HEK293 (cell line): Measurements from ENCODE around the gene RSPH1.

Source experiments
- CTCF ChIA-PET: fragments of 350-600 bp; formaldehyde crosslinking; extraction: SDS; loops from one replicate; lab custom pipeline; 2021; ENCODE audit warnings: antibody characterized with exemption; lab: Yijun Ruan, JAX
- POLR2A ChIA-PET: fragments of 300-600 bp; formaldehyde crosslinking; extraction: SDS; loops from one replicate; lab custom pipeline; 2020; ENCODE audit warnings: antibody characterized with exemption, inconsistent platforms; lab: Yijun Ruan, JAX
- H3K27ac ChIP-seq: fragments of 200-500 bp; sonication (Bioruptor generic); 2 replicates; pipeline ENCODE4 v1.5.1; 2014; ENCODE audit warnings: low read depth, low read length, control low read depth, inconsistent platforms; ENCODE audit errors: extremely low read depth
- H3K36me3 ChIP-seq, 2 experiments: fragments of 200-500 bp in 1 of 2; sonication (Bioruptor generic) in 1 of 2; 1 replicate in 1 of 2; 2 replicates in 1 of 2; pipeline ENCODE4 v1.5.1; 2014 to 2017; ENCODE audit warnings: inconsistent platforms in 2 of 2, low read length in 2 of 2; ENCODE audit not compliant: control insufficient read depth in 2 of 2, insufficient read depth in 1 of 2
- H3K4me1 ChIP-seq: fragments of 200-500 bp; sonication (Bioruptor generic); 2 replicates; pipeline ENCODE4 v1.5.1; 2014; ENCODE audit warnings: mild to moderate bottlenecking, low read length, inconsistent platforms; ENCODE audit not compliant: control insufficient read depth, insufficient read depth
- H3K4me3 ChIP-seq: 2 replicates; pipeline ENCODE4 v1.5.1; 2011; ENCODE audit warnings: low read depth, mild to moderate bottlenecking, control low read depth, low read length, moderate library complexity
- H3K9me3 ChIP-seq: fragments of 200-500 bp; sonication (Bioruptor generic); 2 replicates; pipeline ENCODE4 v1.5.1; 2014; ENCODE audit warnings: low read depth, low read length, inconsistent platforms; ENCODE audit not compliant: control insufficient read depth, insufficient read depth
- BCL11B ChIP-seq: fragments of 450-650 bp; formaldehyde crosslinking; IDR thresholded peaks from 2 replicates; pipeline ENCODE4 v1.5.1; 2016; ENCODE audit warnings: low read depth, missing biosample characterization, missing genetic modification characterization
- IKZF3 ChIP-seq: fragments of 450-650 bp; IDR thresholded peaks from 2 replicates; pipeline ENCODE4 v1.5.0; 2018; ENCODE audit warnings: missing biosample characterization, mild to moderate bottlenecking, missing genetic modification characterization, moderate library complexity
- KLF1 ChIP-seq: fragments of 450-650 bp; formaldehyde crosslinking; IDR thresholded peaks from 2 replicates; pipeline ENCODE4 v1.5.1; 2016; ENCODE audit warnings: missing biosample characterization, missing genetic modification characterization
- MZF1 ChIP-seq: fragments of 450-650 bp; formaldehyde crosslinking; IDR thresholded peaks from 2 replicates; pipeline ENCODE4 v1.5.1; 2017; ENCODE audit warnings: missing biosample characterization, missing genetic modification characterization, borderline replicate concordance
- SP3 ChIP-seq: fragments of 450-650 bp; formaldehyde crosslinking; IDR thresholded peaks from 2 replicates; pipeline ENCODE4 v1.5.1; 2016; ENCODE audit warnings: missing biosample characterization, missing genetic modification characterization
- ZBTB10 ChIP-seq: fragments of 450-650 bp; formaldehyde crosslinking; IDR thresholded peaks from 2 replicates; pipeline ENCODE4 v1.5.1; 2016; ENCODE audit warnings: missing biosample characterization, missing genetic modification characterization
- ZFHX2 ChIP-seq: fragments of 450-650 bp; formaldehyde crosslinking; conservative IDR thresholded peaks from 2 replicates; pipeline ENCODE4 v1.5.1; 2016; ENCODE audit warnings: missing biosample characterization, missing genetic modification characterization
- ZNF114 ChIP-seq: fragments of 450-650 bp; formaldehyde crosslinking; IDR thresholded peaks from 2 replicates; pipeline ENCODE4 v1.5.0; 2017; ENCODE audit warnings: missing biosample characterization, missing genetic modification characterization
- ZNF174 ChIP-seq: fragments of 450-650 bp; formaldehyde crosslinking; IDR thresholded peaks from 2 replicates; pipeline ENCODE4 v1.5.0; 2017; ENCODE audit warnings: missing biosample characterization, mild to moderate bottlenecking, missing genetic modification characterization
- ZNF202 ChIP-seq: fragments of 450-650 bp; formaldehyde crosslinking; IDR thresholded peaks from 2 replicates; pipeline ENCODE4 v1.5.1; 2016; ENCODE audit warnings: missing biosample characterization, missing genetic modification characterization, borderline replicate concordance
- ZNF223 ChIP-seq: fragments of 450-650 bp; formaldehyde crosslinking; IDR thresholded peaks from 2 replicates; pipeline ENCODE4 v1.5.1; 2016; ENCODE audit warnings: missing biosample characterization, missing genetic modification characterization
- ZNF280D ChIP-seq: fragments of 450-650 bp; formaldehyde crosslinking; IDR thresholded peaks from 2 replicates; pipeline ENCODE4 v1.5.1; 2016; ENCODE audit warnings: missing biosample characterization, missing genetic modification characterization
- ZNF518A ChIP-seq: fragments of 450-650 bp; formaldehyde crosslinking; conservative IDR thresholded peaks from 2 replicates; pipeline ENCODE4 v1.5.1; 2016; ENCODE audit warnings: low read depth, missing biosample characterization, missing genetic modification characterization
- ZNF677 ChIP-seq: fragments of 450-650 bp; IDR thresholded peaks from 2 replicates; pipeline ENCODE4 v1.5.0; 2018; ENCODE audit warnings: missing biosample characterization, mild to moderate bottlenecking, missing genetic modification characterization, moderate library complexity
- ZNF747 ChIP-seq: fragments of 450-650 bp; formaldehyde crosslinking; IDR thresholded peaks from 2 replicates; pipeline ENCODE4 v1.5.1; 2016; ENCODE audit warnings: missing biosample characterization, missing genetic modification characterization

The RSPH1 gene

GRCh38 chr21:42523941-42524340, 27.9 kb upstream of the RSPH1 start:
- TF ChIP-seq IKZF3 (tag by site-specific recombination) (no peak), ZFHX2 (tag by site-specific recombination) (no peak), ZNF280D (tag by site-specific recombination) (no peak), SP3 (no peak), ZBTB10 (tag by site-specific recombination) (no peak)
- Histone ChIP-seq H3K36me3 (peaks cover 0 to 13% of the 10 kb centered on the region in 2 experiments; a peak in 2 of 3 replicates), H3K9me3 (no peaks in the 10 kb centered on the region), H3K4me1 (peaks cover 6% of the 10 kb centered on the region), H3K4me3 (no peak overlapping the region), H3K27ac (peak overlapping the region; percentile 44; the same call in 1 of the 2 replicates)
- POLR2A ChIA-PET, result no interaction called here
- CTCF ChIA-PET, result interaction anchor here (0.6 kb wide), 2 partner anchors 257 to 912 kb away, joined by 3 read pairs; no protein-coding TSS in a partner anchor

GRCh38 chr21:42523211-42523610, 27.2 kb upstream of the RSPH1 start:
- no peak for TF ChIP-seq BCL11B (tag by site-specific recombination)
- no peak for TF ChIP-seq ZNF202
- peaks cover 0 to 21% of the 10 kb centered on the region in 2 experiments; a peak in 2 of 3 replicates for H3K36me3 ChIP-seq
- no peak overlapping the region for H3K4me3 ChIP-seq
- no peak overlapping the region for H3K27ac ChIP-seq
- H3K9me3 ChIP-seq, result no peaks in the 10 kb centered on the region
- CTCF ChIA-PET, result interaction anchor here (0.6 kb wide), 1 partner anchor 22 kb away, joined by 3 read pairs; no protein-coding TSS in a partner anchor
- peaks cover 6% of the 10 kb centered on the region for H3K4me1 ChIP-seq
- POLR2A ChIA-PET, result no interaction called here

- Histone ChIP-seq H3K36me3 (peaks cover 0 to 21% of the 10 kb centered on the region in 2 experiments; a peak in 2 of 3 replicates), H3K4me3 (no peak overlapping the region), H3K27ac (no peak overlapping the region), H3K9me3 (no peaks in the 10 kb centered on the region), H3K4me1 (peaks cover 6% of the 10 kb centered on the region)
- TF ChIP-seq ZNF174 (tag by site-specific recombination) (no peak), MZF1 (tag by site-specific recombination) (no peak), BCL11B (tag by site-specific recombination) (no peak), ZNF114 (tag by site-specific recombination) (no peak), KLF1 (tag by site-specific recombination) (no peak), ZNF677 (tag by site-specific recombination) (no peak), ZNF518A (tag by site-specific recombination) (no peak), ZNF747 (tag by site-specific recombination) (no peak), ZNF223 (no peak)
- CTCF ChIA-PET, result interaction anchor here (0.6 kb wide), 1 partner anchor 22 kb away, joined by 3 read pairs; no protein-coding TSS in a partner anchor
- POLR2A ChIA-PET, result no interaction called here
Observed at GRCh38 chr21:42522771-42523170, 26.7 kb upstream of the RSPH1 start.
